Spleen (tissue), 7 donors: Measurements from ENCODE around the gene NOP56.

Source experiments
- POLR2AphosphoS5 ChIP-seq, 3 donors: sonication (generic); formaldehyde crosslinking; IDR thresholded peaks; one replicate each; pipeline ENCODE4 v1.5.1; 2017; ENCODE audit warnings: antibody characterized with exemption in 3 of 3
- TF ChIP-seq, protein P1 (sequence below), 11 experiments: fragments of 200-600 bp in 7 of 11; fragments of 450-650 bp in 4 of 11; sonication (generic) in 4 of 11; IDR thresholded peaks in 8 of 11; conservative IDR thresholded peaks in 3 of 11; 1 replicate in 7 of 11; 2 replicates in 4 of 11; pipeline versions ENCODE4 v1.4.0 to v1.8.0; 2016 to 2021; ENCODE audit warnings: antibody characterized with exemption in 11 of 11, inconsistent platforms in 4 of 11, mild to moderate bottlenecking in 1 of 11
- donor health status: DM: no; HTN: no; CAD: no; lungs with moderate emphysema.
- donor health status: DM: no; HTN: no; CAD: no.
- donor health status: DM: no; HTN: no; CAD: no.

DNA sequence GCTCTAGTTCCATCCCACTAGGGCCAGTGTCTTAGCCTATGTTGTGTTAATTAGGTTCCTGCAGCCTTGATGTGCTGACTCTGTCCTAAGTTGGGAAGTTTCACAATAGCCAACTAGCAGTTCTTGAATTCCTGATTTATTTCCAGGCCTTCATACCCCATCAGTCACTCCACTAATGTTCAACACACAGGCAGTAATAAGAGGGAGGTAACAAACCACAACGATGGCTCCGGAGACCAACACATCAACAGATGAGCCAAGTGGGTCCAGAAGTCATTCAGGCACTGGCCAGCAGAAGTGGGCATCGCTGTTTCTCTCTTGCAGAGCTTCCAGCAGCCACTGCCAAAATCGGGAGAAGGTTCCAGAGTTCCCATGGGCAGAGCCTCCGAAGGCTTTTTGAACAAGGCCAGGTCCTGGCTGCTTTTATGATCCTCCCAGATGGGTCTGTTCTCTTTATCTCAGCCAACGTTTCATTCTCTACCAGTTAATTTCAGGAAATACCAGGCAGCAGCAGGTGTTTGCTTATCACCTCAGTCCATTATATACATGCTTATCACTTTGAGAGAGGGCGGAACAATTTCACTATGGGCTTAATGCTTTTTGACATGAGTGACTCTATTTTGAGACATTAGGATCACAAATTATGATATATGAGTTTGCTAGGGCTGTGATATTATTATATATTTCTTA is 48.5 kb upstream of the NOP56 start:
- no peak for TF ChIP-seq POLR2AphosphoS5 (IDR thresholded peaks at IDR 0.05)
- TF ChIP-seq, protein P1, sequence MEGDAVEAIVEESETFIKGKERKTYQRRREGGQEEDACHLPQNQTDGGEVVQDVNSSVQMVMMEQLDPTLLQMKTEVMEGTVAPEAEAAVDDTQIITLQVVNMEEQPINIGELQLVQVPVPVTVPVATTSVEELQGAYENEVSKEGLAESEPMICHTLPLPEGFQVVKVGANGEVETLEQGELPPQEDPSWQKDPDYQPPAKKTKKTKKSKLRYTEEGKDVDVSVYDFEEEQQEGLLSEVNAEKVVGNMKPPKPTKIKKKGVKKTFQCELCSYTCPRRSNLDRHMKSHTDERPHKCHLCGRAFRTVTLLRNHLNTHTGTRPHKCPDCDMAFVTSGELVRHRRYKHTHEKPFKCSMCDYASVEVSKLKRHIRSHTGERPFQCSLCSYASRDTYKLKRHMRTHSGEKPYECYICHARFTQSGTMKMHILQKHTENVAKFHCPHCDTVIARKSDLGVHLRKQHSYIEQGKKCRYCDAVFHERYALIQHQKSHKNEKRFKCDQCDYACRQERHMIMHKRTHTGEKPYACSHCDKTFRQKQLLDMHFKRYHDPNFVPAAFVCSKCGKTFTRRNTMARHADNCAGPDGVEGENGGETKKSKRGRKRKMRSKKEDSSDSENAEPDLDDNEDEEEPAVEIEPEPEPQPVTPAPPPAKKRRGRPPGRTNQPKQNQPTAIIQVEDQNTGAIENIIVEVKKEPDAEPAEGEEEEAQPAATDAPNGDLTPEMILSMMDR (IDR thresholded peaks at IDR 0.05 in 8 of 11, conservative IDR thresholded peaks at IDR 0.05 in 3 of 11) = no peak
